GM19351 (cell line): ENCODE results near the gene CEBPA.

ENCODE experiments used
- ATAC-seq: cut with Tn5 transposase; IDR thresholded peaks from one replicate; pipeline ENCODE4 v1.9.1; 2021; ENCODE audit warnings: mild to moderate bottlenecking, moderate library complexity; ENCODE audit not compliant: unreplicated experiment

The CEBPA gene

GRCh38 chr19:33289261-33289660 lies 13.1 kb downstream of the CEBPA start:
- no peak for ATAC-seq

DNA sequence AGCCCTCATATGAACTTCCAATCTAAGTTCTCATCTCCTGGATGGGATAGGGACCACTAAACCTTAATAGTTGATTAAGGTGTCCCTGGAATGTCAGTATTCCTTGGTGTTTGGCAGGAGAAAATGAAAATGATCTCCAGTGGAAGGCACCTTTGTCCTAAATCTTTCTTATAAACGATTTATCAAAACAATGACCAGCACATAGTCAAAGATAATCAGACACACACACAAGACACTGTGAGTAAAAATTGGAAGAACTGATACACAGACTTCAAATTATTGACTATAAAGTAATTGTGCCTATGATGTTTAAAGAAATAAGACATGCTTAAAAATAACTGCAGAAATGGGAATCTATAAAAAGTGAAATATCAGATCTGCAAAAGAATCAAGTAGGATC lies 13.7 kb downstream of the CEBPA start:
- ATAC-seq = no peak

DNA sequence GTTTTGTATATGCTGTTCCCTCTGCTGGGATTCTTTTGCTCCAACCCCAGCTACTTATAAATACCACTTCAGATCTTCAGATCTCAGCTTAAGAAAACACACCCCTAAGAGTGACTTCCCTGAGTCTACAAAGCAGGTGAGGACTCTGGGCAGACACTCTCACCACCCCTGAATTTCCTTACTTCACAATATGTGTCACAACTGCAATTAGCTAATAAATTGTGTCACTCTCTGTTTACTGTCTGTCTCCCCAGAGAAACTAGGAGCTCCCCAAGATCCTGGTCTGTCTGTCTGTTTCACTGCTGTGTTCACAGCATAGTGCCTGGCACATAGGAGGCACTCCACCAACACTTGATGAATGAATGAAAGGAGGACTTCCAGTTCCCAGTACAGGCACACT lies 14.4 kb downstream of the CEBPA start:
- no peak for ATAC-seq

GRCh38 chr19:33287438-33287837 lies 14.9 kb downstream of the CEBPA start:
- ATAC-seq = no peak

- ATAC-seq = no peak
Observed at GRCh38 chr19:33286899-33287298, 15.4 kb downstream of the CEBPA start.

GRCh38 chr19:33285441-33285927 lies 16.9 kb downstream of the CEBPA start:
- ATAC-seq = no peak

GRCh38 chr19:33284756-33285155 lies 17.6 kb downstream of the CEBPA start:
- no peak for ATAC-seq

DNA sequence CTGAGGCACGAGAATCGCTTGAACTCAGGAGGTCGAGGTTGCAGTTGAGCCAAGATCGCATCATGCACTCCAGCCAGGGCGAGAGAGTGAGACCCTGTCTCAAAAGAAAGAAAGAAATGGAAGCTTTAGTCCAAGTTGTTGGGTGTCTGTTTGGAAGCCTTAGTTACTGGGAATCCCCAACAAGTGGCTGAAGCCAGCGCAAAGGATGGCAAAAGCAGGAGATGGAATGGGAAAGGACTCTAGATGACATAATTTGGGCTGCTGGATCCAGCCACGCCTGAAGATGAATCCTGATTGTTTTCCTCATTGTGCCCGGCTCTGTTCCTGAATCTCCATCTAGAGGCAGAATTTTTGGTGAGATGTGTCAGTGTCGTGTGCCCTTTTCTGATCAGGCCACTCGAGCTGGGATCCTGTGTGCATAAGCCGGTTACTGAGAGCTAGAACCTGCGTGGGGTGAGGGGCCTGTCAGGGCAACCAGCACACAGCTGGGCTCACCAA lies 18.1 kb downstream of the CEBPA start:
- no peak for ATAC-seq

DNA sequence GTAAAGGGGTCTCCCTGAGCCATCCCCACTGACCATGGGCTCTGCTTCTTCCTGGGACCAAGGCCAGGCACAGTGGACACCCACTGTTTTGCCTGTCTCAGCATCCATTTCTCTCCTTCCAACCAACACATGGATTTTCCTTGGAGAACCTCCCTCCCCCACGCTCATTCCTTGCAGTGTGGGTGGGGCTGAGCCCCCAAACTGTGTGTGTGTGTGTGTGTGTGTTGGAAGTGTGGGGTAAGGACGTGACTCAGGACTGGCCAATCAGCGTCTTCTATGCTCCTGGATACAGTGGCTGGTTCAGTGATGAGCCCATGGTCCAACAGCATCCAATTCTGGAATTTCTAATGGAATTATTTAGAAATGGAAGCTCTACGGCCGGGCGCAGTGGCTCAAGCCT lies 18.7 kb downstream of the CEBPA start:
- no peak for ATAC-seq

- no peak for ATAC-seq
Observed at GRCh38 chr19:33282036-33282671, 20.2 kb downstream of the CEBPA start.

- no peak for ATAC-seq
Observed at GRCh38 chr19:33281296-33281926, 20.9 kb downstream of the CEBPA start.

DNA sequence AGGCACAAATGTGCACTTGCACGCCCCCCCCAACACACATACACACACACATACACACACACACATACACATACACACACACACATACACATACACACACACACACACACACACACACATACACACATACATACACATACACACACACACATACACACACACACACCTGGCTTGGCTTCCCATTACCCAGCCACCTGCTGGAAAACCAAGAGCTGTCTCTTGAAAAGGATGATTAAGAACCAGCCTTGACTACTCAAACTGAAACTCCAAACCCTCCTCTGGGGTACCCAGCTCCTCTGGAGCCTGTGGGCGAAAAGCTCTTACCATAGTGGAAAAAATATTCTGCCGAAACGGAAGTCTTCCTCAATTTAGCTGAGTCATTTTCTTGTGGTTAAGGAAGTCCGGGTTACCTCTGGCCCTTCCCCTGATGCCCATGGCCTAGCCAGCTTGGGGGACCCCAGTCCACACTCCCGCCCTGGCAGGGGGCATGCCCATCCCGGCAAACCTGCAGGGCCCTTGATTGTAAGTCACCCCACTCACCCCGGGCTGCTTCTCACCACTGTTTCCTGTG lies 21.9 kb downstream of the CEBPA start:
- ATAC-seq = peak; percentile 83

- peak; percentile 17 for ATAC-seq
Observed at GRCh38 chr19:33279430-33280350, 22.6 kb downstream of the CEBPA start.

- no peak for ATAC-seq
Observed at GRCh38 chr19:33278403-33279269, 23.7 kb downstream of the CEBPA start.

DNA sequence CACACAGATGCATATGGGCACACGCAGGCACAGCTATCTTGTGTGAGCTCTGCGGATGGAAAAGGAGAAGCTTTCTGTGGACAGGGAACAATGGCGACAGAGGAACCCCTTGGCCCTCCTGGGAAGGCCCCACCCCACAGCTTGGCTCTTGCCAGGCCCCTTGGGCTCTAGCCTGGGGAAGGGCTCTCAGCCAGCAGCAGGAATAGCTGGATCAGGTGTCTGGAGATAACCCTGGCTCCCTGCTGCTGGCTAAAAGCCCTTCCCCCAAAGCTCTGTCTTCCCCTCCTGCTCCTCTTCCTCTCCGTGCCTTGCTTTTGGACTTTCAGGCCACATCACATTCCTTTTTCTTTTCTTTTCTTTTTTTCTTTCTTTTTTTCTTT lies 24.3 kb downstream of the CEBPA start:
- ATAC-seq = no peak

- no peak for ATAC-seq
Observed at GRCh38 chr19:33277434-33277833, 24.9 kb downstream of the CEBPA start.

DNA sequence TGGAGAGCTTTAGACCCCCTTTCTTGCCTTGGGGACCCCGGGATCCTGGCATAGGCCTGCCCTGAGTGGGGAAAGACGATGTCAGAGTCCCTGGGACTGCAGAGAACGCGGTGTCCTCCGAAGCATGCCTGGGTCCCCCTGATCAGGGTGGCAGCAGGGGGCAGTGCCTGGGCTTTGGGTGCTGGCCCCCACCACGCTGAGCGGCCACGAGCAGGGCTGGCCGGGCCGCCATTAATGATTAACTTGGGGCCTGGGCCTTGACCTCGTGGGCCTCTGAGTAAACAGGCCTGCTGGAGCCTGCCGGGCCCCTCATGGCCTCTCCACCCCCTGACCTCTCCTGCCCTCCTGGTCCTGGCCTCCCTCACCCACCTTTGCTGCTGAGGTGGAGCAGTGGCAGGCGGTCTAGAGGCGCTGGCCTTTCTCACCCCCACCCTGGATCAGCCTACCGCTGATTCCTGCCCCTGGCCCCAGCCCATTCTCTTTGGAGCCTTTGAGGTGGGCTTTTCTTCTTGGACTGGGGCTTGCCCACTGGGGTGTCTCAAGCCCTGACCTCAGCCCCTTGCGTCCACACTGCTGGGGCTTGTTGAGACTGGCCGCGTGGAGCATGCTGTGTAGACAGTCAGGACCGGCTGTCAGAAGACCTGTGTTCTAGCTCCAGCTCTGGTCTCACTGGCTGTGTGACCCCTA lies 26.3 kb downstream of the CEBPA start:
- ATAC-seq = no peak

DNA sequence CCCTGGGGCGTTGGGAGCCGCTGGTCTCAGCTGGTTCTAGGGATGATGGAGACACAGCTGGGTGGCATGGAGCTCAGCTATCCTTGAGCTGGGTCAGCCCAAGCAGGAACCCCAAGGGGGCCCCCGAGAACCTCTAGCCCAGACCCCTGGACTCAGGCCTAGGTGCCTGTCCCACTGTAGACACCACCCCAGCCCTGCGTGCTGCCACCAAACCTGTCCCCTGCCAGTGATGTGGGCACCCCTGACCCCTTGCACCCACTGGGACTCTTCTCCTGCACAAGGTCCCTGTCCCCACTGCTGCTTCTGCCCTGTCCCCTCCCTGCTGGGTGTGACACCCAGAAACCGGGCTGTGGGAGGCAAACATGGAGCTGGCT lies 26.8 kb downstream of the CEBPA start:
- no peak for ATAC-seq

GRCh38 chr19:33274663-33275558 lies 27.4 kb downstream of the CEBPA start:
- ATAC-seq = no peak
